HG03139 (cell line): ENCODE data around the gene CDH8.

Experiments
- ATAC-seq: cut with Tn5 transposase; IDR thresholded peaks from one replicate; pipeline ENCODE4 v1.9.1; 2021; ENCODE audit not compliant: unreplicated experiment

The CDH8 gene

GRCh38 chr16:62036101-62036801 is at the start of gene CDH8:
Gene CDH8 (minus strand): TSS chr16:62036438. CDS start chr16:62021403, 15,035 bp downstream.
- ATAC-seq, result no peak

GRCh38 chr16:62079236-62079635 is 43.0 kb upstream of the CDH8 start:
- no peak for ATAC-seq

DNA sequence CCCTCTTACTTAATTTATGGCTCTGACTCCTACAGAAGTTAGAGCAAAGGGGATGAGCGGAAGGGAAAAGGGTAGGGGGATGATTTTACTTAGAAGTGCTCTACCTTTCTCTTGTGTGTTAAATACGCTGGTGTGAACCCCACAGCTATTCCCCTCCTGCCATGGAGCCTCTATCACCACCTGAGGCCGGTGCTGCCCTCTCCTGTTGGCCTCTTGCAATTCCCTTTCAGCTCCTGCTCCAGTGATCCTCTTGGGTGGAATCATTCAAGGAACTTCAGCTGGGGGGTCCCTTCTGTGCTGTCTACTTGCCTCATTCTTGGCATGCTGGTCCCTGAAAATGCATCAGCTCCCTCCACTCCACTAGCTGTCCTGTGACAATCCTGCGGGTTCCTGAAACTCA is 41.8 kb upstream of the CDH8 start:
- ATAC-seq, result no peak

- ATAC-seq, result no peak
These were observed 40.6 kb upstream of the CDH8 start for GRCh38 chr16:62076886-62077285.

DNA sequence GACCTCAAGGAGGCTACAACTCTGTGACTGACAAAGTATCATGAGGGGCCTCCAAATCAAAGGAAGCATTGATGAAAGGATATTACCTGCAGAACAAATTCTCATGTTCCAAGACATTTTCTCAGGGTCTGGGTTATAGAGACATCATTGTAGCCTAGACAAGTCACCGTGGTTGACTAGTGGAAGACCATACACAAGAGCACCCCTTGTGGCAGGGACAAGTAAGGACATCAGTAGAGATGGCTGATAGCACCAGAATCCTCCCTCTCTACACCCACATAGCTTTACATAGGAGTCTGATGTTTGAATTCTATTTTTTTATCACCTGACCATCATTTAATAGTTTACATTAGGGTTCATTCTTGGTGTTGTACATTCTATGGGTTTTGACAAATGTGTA is 32.5 kb upstream of the CDH8 start:
- ATAC-seq, result no peak

DNA sequence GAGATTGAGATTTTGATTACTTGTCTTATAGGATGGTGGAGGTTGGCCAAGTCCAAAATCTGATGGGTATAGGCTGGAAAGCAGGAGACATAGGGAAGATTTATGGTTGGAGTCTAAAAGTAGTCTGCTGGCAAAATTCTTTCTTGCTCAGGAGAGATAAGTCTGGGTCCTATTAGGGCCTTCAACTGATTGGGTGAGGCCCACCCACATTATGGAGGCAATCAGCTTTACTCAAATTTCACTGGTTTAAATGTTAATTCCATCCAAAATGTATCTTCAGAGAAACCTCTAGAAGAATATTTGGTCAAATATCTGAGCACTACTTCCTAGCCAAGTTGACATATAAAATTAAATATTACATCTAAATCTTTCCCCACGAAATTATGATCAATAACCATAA is 31.7 kb upstream of the CDH8 start:
- no peak for ATAC-seq

DNA sequence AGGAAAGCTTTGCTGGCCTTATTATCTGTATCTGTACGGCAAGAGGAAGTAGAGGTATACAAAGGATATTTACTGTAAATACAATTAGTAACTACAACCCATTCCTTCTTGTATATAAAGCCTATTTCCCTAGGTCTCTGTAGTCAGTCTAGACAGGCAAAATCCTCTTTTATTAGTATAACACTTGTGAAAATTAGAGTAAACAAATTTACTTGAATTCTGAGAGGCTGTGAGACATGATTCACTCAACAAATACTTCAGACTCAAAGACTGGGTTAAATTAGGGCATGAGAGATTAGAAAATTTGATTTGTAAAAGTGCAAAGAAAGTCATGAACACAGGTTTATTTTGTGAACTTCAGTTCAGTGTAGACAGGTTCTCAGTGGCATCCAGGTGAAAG is 30.9 kb upstream of the CDH8 start:
- no peak for ATAC-seq

GRCh38 chr16:62066747-62067146 is 30.5 kb upstream of the CDH8 start:
- ATAC-seq, result no peak

DNA sequence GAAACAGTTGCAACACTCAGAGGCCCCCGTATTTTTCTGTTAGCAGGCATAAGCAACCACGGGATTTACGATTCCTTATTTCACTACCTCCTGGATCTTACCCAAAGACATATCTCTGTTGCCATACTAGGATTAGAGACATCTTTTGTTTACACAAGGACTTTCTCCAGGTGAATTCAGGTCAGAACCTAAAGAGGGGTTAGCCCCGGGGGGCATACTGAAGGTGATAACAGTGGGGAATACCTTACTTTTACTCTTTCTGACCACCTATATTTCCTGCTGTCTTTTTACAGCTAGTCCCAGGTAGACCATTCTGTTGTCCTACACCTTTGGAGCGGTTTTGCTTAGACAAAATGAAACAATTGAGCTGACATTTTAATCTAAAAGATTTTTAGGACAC is 27.9 kb upstream of the CDH8 start:
- no peak for ATAC-seq

DNA sequence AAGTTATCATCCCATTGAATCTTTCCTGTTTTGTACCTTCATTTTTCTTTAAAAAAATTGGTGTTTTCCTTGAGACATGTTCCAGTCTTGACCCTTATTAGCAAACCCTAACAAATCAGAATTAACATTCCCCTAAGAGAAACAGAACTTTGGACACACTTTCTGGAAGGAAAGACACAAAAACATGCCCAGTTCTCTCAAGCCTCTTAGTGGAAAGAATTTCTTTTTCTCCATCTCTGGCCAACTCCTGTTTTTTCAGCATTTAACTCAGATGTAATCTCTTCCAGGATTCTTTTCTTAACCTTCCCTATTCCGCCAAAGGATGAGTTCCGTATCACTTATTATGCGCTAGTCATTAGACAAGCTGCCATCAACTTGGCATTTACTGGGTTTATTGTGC is 23.9 kb upstream of the CDH8 start:
- ATAC-seq, result no peak

GRCh38 chr16:62059527-62059926 is 23.3 kb upstream of the CDH8 start:
- ATAC-seq, result no peak

DNA sequence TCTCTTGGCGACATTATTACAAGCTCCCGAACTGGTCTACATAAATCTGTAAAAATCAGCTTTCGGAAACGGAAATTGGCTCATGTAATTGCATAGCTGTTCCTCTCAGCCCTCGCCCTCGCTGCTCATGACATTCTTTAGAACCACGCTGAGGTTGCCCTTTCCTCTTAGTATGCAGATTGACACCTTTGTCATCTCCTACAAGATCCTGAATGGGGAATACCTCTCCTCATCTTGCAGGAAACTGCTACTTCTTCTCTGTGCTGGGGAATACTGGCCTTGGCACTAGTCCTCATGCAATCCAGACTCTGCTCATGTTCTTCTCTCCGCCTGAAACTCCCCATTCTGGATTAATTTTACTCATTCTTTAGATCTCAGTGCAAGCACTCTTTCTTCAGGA is 22.2 kb upstream of the CDH8 start:
- ATAC-seq, result no peak

- ATAC-seq, result no peak
These were observed 15.7 kb upstream of the CDH8 start for GRCh38 chr16:62051942-62052341.

GRCh38 chr16:62050793-62051192 is 14.6 kb upstream of the CDH8 start:
- ATAC-seq, result no peak

DNA sequence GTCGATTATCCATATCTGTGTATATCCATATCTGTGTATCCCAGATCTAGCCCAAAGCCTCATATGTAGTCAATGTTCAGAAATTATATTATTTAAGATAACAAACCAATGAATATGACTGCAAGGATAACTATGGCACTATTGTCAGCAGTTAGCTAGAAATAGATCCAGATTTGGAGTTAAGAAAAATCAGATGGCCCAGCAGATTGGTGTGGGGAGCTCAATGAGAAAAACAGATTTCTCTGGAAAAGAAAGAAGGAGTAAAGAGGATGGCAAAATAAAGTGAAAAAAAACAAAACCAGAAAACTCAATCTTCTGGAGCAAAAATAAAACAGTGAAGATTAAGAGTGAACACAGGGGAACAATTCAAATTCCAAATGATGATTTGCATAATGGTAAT is 10.6 kb upstream of the CDH8 start:
- no peak for ATAC-seq

GRCh38 chr16:62041401-62041800 is 5.2 kb upstream of the CDH8 start:
- ATAC-seq, result no peak

- ATAC-seq, result no peak
These were observed 2.4 kb upstream of the CDH8 start for GRCh38 chr16:62038646-62039045.

GRCh38 chr16:62038225-62038624 is 2.0 kb upstream of the CDH8 start:
- ATAC-seq, result no peak

DNA sequence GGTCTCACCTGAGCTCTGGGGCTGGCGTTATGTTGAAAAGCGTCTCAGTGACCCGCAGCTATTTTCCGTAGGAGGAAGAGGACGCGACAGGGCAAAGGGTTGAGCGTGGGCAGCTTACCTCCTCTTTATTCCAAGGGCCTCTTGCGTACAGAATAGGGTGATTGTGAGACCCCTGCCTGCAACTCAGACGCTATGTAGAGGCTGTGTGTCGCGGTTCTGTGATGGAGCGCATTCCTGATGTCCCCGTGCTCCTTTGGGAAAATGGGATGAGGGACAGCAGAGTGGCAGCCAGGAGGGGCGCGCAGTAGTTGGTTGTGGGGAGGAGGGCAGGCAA is 531 bp upstream of the CDH8 start:
- no peak for ATAC-seq

GRCh38 chr16:62035115-62036092 is 834 bp downstream of the CDH8 start:
- no peak for ATAC-seq

DNA sequence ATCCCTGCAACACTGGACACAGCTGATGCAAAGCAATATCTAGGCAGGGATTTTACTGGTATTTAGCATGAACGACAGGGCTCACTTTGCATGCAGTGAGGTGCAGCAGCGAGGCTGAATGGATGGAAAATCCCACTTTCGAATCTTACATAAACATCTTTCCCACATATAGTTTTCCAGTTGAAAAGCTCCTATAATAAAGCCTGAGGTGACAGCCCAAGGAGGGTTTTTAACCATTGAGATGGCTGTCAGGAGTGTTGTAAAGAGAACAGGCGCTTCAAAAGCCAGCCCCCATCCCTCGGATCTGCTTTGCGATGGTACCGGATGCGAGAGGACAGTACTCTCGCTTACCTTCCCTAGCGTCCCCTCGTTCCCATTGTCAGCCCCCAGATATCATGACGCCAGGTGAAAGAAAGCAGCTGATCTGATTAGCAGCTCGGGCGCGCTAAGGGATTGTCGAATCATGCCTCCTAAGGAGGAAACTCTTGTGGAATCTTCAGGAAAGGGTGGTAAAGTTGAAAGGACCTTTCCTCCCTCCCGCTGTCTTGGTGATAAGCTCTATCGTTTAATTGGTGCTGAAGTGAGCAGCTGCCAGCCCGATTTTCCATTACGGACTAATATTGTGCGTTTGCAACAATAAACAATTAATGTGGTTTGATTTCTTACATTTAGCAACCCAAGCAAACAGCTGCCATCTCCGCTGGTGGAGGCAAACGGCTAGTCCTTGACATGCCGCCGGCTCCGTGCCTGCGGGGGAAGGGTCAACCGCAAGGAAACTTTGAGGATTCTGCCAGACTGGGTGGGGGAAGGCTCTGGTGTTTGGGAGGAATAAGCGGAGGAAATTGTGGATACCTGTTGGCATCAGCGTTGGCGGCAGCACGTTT is 1.8 kb downstream of the CDH8 start:
- ATAC-seq, result no peak
